ENCODE data around the gene RDH13. TPM values are rescaled to one million over a fixed set of nuclear protein-coding genes. Genes with fewer than 3 reads are reported as not detected.
"Not testable (repeated sequence)": the region's sequence is repeated elsewhere in the genome, so short reads cannot be mapped to it uniquely, and the experiment has no call there.

The RDH13 gene
- total RNA-seq, 4 donors from 2014 or later: 70.6 to 225 (median 108) TPM

DNA sequence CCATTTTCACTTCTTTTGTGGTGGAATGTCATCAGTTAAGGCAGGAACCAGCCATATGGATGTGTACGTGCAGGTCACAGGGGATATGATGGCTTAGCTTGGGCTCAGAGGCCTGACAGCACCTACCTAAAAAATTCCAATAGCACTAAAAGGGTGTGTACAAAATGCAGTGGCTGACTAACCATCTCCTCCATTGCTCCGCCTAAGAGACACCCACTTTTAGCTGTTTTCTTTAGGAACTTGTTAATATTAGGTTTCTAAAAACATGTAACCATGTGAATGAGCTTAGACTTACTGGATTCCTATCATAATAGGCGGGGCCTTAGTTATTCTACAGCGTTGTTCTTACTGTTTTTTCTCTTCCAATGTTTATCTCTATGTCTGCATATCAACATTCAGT, 50.6 kb downstream of the RDH13 start:
- 82% methylated on average over 4 of the region's 4 CpGs for WGBS
- H3K27ac ChIP-seq: no peak overlapping the region
- no peak for DNase-seq (ENCODE audit: low spot score in 2 of 2)
- no peaks in the 10 kb centered on the region for H3K4me1 ChIP-seq
- no peaks in the 10 kb centered on the region for H3K9me3 ChIP-seq
- no peaks in the 10 kb centered on the region for H3K36me3 ChIP-seq
- H3K27me3 ChIP-seq: no peaks in the 10 kb centered on the region
- TF ChIP-seq POLR2A (IDR thresholded peaks at IDR 0.05) (no peak), POLR2AphosphoS5 (IDR thresholded peaks at IDR 0.05) (no peak), EP300 (IDR thresholded peaks at IDR 0.05) (no peak)
- TF ChIP-seq, protein P1, sequence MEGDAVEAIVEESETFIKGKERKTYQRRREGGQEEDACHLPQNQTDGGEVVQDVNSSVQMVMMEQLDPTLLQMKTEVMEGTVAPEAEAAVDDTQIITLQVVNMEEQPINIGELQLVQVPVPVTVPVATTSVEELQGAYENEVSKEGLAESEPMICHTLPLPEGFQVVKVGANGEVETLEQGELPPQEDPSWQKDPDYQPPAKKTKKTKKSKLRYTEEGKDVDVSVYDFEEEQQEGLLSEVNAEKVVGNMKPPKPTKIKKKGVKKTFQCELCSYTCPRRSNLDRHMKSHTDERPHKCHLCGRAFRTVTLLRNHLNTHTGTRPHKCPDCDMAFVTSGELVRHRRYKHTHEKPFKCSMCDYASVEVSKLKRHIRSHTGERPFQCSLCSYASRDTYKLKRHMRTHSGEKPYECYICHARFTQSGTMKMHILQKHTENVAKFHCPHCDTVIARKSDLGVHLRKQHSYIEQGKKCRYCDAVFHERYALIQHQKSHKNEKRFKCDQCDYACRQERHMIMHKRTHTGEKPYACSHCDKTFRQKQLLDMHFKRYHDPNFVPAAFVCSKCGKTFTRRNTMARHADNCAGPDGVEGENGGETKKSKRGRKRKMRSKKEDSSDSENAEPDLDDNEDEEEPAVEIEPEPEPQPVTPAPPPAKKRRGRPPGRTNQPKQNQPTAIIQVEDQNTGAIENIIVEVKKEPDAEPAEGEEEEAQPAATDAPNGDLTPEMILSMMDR (IDR thresholded peaks at IDR 0.05): no peak
- H3K4me3 ChIP-seq: no peak overlapping the region

GRCh38 chr19:55010561-55010960, 52.4 kb downstream of the RDH13 start:
- not testable (repeated sequence) for H3K9me3 ChIP-seq; H3K4me3 ChIP-seq; H3K4me1 ChIP-seq; H3K36me3 ChIP-seq; H3K27me3 ChIP-seq; DNase-seq (ENCODE audit: low spot score in 2 of 2); H3K27ac ChIP-seq
- WGBS: 81% methylated on average over 7 of the region's 7 CpGs

DNA sequence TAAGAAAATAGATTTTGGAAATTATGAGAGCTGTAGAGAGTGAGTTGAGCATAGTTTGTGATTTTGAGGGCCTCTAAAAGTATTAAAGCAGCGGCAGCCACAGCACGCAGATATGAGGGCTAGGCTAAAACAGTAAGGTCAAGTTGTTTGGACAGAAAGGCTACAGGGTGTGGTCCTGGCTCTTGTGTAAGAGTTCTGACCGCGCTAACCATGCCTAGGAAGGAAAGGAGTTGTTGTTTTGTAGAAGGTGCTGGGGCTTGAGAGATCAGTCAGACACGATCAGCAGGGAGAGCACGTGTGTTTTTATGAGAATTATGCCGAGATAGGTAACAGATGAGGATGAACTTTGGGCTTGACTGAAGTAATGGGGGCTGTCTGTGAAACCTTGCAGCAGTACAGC, 54.2 kb downstream of the RDH13 start:
- not testable (repeated sequence) for H3K4me3 ChIP-seq
- WGBS: 86% methylated on average over 7 of the region's 7 CpGs

DNA sequence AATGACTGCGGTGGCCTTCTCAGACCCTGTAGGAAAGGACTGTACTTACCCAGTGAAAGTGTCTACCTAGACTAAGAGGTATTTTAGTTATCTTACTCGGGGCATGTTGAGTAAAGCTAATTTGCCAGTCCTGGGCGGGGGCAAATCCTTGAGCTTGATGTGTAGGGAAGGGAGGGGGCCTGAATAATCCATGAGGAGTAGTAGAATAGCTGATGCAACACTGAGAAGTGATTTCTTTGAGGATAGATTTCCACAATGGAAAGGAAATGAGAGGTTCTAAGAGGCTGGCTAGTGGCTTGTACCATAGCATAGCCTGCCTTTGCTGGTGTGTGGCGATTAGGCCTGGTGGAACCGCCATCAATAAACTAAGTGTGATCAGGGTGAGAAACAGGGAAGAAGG, 54.8 kb downstream of the RDH13 start:
- 48% methylated on average over 5 of the region's 5 CpGs for WGBS

More for the DNA sequence above, 54.2 kb downstream of the RDH13 start:
- H3K27me3 ChIP-seq; H3K4me1 ChIP-seq; H3K36me3 ChIP-seq; H3K27ac ChIP-seq; DNase-seq (ENCODE audit: low spot score in 2 of 2); H3K9me3 ChIP-seq: not testable (repeated sequence)

GRCh38 chr19:55007537-55007936, 55.4 kb downstream of the RDH13 start:
- not testable (repeated sequence) for H3K27ac ChIP-seq; H3K4me1 ChIP-seq; H3K9me3 ChIP-seq; DNase-seq (ENCODE audit: low spot score in 2 of 2); H3K4me3 ChIP-seq; H3K36me3 ChIP-seq
- WGBS: 66% methylated on average over 2 of the region's 3 CpGs
- H3K27me3 ChIP-seq: peaks cover 13% of the 10 kb centered on the region

More for the DNA sequence above, 54.8 kb downstream of the RDH13 start:
- H3K27ac ChIP-seq; DNase-seq (ENCODE audit: low spot score in 2 of 2); H3K4me1 ChIP-seq; H3K36me3 ChIP-seq; H3K9me3 ChIP-seq; H3K27me3 ChIP-seq; H3K4me3 ChIP-seq: not testable (repeated sequence)

GRCh38 chr19:55006795-55007194, 56.2 kb downstream of the RDH13 start:
- Histone ChIP-seq H3K27me3 (peaks cover 13% of the 10 kb centered on the region), H3K4me3 (peak overlapping the region; percentile 42)
- not testable (repeated sequence) for H3K27ac ChIP-seq; H3K4me1 ChIP-seq; H3K9me3 ChIP-seq; H3K36me3 ChIP-seq; DNase-seq (ENCODE audit: low spot score in 2 of 2)
- WGBS: 68% methylated on average over 11 of the region's 11 CpGs

DNA sequence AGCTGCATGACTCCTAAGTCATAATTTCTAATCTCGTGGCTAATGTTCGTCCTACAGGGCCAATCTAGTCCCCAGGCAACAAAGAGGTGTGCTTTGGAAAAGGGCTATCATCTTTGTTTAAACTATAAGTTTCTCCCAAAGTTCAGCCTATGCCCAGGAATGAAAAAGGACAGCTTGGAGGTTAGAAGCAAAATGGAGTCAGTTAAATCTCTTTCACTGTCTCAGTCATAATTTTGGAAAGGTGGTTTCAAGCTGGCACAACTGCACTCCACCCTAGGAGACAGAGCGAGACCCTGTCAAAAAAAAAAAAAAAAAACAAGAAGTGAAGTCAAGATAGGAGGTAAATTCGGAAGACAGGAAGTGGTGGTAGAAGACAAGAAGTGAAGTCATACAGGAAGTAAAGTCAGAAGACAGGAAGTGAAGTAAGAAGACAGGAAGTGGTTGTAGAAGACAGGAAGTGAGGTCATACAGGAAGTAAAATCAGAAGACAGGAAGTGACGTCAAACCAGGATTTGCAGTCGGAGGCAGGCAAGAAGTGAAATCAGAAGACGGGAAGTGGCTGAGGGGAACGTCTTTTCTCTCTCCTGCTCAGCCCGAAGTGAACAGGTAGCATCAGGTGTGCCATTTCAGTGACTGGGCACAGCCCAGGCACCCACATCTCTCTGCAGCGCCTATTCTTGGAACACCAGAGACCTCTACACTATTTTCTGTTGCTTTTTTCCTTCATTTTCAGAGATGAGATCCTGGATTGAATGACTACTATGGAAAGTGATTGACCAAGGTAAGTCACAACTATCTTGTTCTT, 57.1 kb downstream of the RDH13 start:
- TF ChIP-seq EP300 (IDR thresholded peaks at IDR 0.05): no peak
- peak in 1 of 3 donors; percentile 9 for TF ChIP-seq POLR2AphosphoS5 (IDR thresholded peaks at IDR 0.05)
- peaks cover 13% of the 10 kb centered on the region for H3K27me3 ChIP-seq
- peak overlapping the region; percentile 42 for H3K4me3 ChIP-seq
- no peak for DNase-seq (ENCODE audit: low spot score in 2 of 2)
- H3K4me1 ChIP-seq: no peaks in the 10 kb centered on the region
- 52% methylated on average over 10 of the region's 10 CpGs for WGBS
- H3K27ac ChIP-seq: no peak overlapping the region
- no peaks in the 10 kb centered on the region for H3K9me3 ChIP-seq
- H3K36me3 ChIP-seq: no peaks in the 10 kb centered on the region

- 44% methylated on average over 5 of the region's 5 CpGs for WGBS
- TF ChIP-seq POLR2AphosphoS5 (IDR thresholded peaks at IDR 0.05) (no peak), POLR2A (IDR thresholded peaks at IDR 0.05) (no peak), EP300 (IDR thresholded peaks at IDR 0.05) (no peak)
- TF ChIP-seq, protein P1 (IDR thresholded peaks at IDR 0.05): no peak
- Histone ChIP-seq H3K36me3 (no peaks in the 10 kb centered on the region), H3K27me3 (peaks cover 29% of the 10 kb centered on the region), H3K9me3 (no peaks in the 10 kb centered on the region), H3K4me3 (no peak overlapping the region), H3K27ac (no peak overlapping the region), H3K4me1 (no peaks in the 10 kb centered on the region)
- DNase-seq (ENCODE audit: low spot score in 2 of 2): no peak
These were observed 62.2 kb downstream of the RDH13 start for GRCh38 chr19:55000761-55001160.

GRCh38 chr19:54998751-54999239, 64.2 kb downstream of the RDH13 start:
- H3K4me1 ChIP-seq; H3K4me3 ChIP-seq; H3K36me3 ChIP-seq; DNase-seq (ENCODE audit: low spot score in 2 of 2); H3K27ac ChIP-seq; H3K9me3 ChIP-seq: not testable (repeated sequence)
- WGBS: no CpG with 5 or more reads among the region's 23 CpGs
- peaks cover 25% of the 10 kb centered on the region for H3K27me3 ChIP-seq
